HepG2 (cell line): ENCODE results near the gene CCL16. TPM values are rescaled to one million over a fixed set of nuclear protein-coding genes. Genes with fewer than 3 reads are reported as not detected.

ENCODE experiments used
- CBX2 ChIP-seq, 2 experiments: fragments of 200-600 bp in 1 of 2; sonication (generic); formaldehyde crosslinking in 1 of 2; IDR thresholded peaks; 2 replicates each; pipeline versions ENCODE4 v1.7.0 to v1.8.1; 2018 to 2022; ENCODE audit warnings: low read depth in 2 of 2, low read length in 1 of 2, mild to moderate bottlenecking in 1 of 2, missing genetic modification reagents in 1 of 2
- DMAP1 ChIP-seq: IDR thresholded peaks from 2 replicates; pipeline ENCODE4 v1.6.1; 2016
- DNMT3B ChIP-seq: conservative IDR thresholded peaks from 2 replicates; pipeline ENCODE4 v1.6.1; 2016; ENCODE audit warnings: missing biosample characterization, control low read depth
- GRHL1 ChIP-seq: sonication (generic); formaldehyde crosslinking; conservative IDR thresholded peaks from 2 replicates; pipeline ENCODE4 v1.8.0; 2022; ENCODE audit warnings: missing genetic modification reagents
- HDAC1 ChIP-seq: sonication (generic); formaldehyde crosslinking; IDR thresholded peaks from 2 replicates; pipeline ENCODE4 v1.5.1; 2020; ENCODE audit warnings: mild to moderate bottlenecking, missing genetic modification reagents
- KDM5A ChIP-seq: fragments of 200-600 bp; sonication (generic); IDR thresholded peaks from 2 replicates; pipeline ENCODE4 v1.7.0; 2018; ENCODE audit warnings: antibody characterized with exemption, mild to moderate bottlenecking, low read length, borderline replicate concordance
- PRDM4 ChIP-seq: sonication (generic); formaldehyde crosslinking; IDR thresholded peaks from 2 replicates; pipeline ENCODE4 v1.9.0; 2021; ENCODE audit warnings: missing genetic modification reagents, borderline replicate concordance
- SNAPC5 ChIP-seq: sonication (generic); formaldehyde crosslinking; IDR thresholded peaks from 2 replicates; pipeline ENCODE4 v1.8.1; 2023; ENCODE audit warnings: mild to moderate bottlenecking, missing genetic modification reagents, borderline replicate concordance
- WIZ ChIP-seq: sonication (generic); formaldehyde crosslinking; IDR thresholded peaks from 2 replicates; pipeline ENCODE4 v1.5.1; 2020; ENCODE audit warnings: mild to moderate bottlenecking, missing genetic modification reagents
- ZEB1 ChIP-seq: IDR thresholded peaks from 2 replicates; pipeline ENCODE4 v1.6.1; 2012; ENCODE audit warnings: mild to moderate bottlenecking, low read depth, inconsistent platforms; ENCODE audit not compliant: insufficient replicate concordance
- ZHX1 ChIP-seq: sonication (generic); formaldehyde crosslinking; IDR thresholded peaks from 2 replicates; pipeline ENCODE4 v1.8.1; 2022; ENCODE audit warnings: low read depth, mild to moderate bottlenecking, missing genetic modification reagents
- ZNF318 ChIP-seq: sonication (generic); formaldehyde crosslinking; IDR thresholded peaks from 2 replicates; pipeline ENCODE4 v1.4.0; 2020; ENCODE audit warnings: mild to moderate bottlenecking, missing genetic modification reagents
- ZNF552 ChIP-seq: sonication (generic); formaldehyde crosslinking; IDR thresholded peaks from 2 replicates; pipeline ENCODE4 v1.9.0; 2022; ENCODE audit warnings: missing genetic modification reagents, mild to moderate bottlenecking, borderline replicate concordance
- ZNF788 ChIP-seq: sonication (generic); formaldehyde crosslinking; IDR thresholded peaks from 2 replicates; pipeline ENCODE4 v1.5.0; 2020; ENCODE audit warnings: mild to moderate bottlenecking, missing genetic modification reagents, borderline replicate concordance
- polyA plus RNA-seq, 8 experiments: library from polyadenylated mRNA; depleted of rRNA in 3 of 8; stranded (reverse) in 7 of 8; unstranded in 1 of 8; fragments of >200 nt; fragmentation: Illumina TruSeq in 4 of 8; extraction: Trizol in 4 of 8; gene quantifications; 2 replicates each; pipeline versions ENCODE4 v1.2.1 to v1.2.3, GENCODE V29; 2011 to 2016; ENCODE audit warnings: low read depth in 4 of 8, missing spikeins in 1 of 8, mixed read lengths in 1 of 8; ENCODE audit not compliant: insufficient read depth in 1 of 8
- total RNA-seq, 5 experiments: library from RNA; depleted of rRNA; stranded (reverse); fragments of >200 nt; fragmentation: Illumina TruSeq; extraction: Trizol; gene quantifications; 2 replicates each; pipeline ENCODE4 v1.2.3, GENCODE V29; 2016; ENCODE audit warnings: low read depth in 1 of 5

CCL16 gene
- total and polyA plus RNA-seq, 2 of the 13 experiments (the other 11 are each of a cell fraction or from before 2014, with no cell fraction given), result 2.0 to 14.7 TPM

- TF ChIP-seq ZNF318 (CRISPR knock-in tag) (no peak), WIZ (no peak), CBX2 (IDR thresholded peaks at IDR 0.05; ENCODE audit: low read depth, low read length) (no peak), CBX2 (CRISPR knock-in tag; IDR thresholded peaks at IDR 0.05; ENCODE audit: low read depth) (no peak), GRHL1 (CRISPR knock-in tag) (no peak), SNAPC5 (no peak), DNMT3B (no peak), PRDM4 (CRISPR knock-in tag) (no peak), ZNF552 (CRISPR knock-in tag) (no peak), ZEB1 (no peak), HDAC1 (CRISPR knock-in tag) (peak; percentile 50; the same call in 1 of the 2 replicates), ZNF788 (CRISPR knock-in tag) (no peak), DMAP1 (no peak), KDM5A (no peak), ZHX1 (CRISPR knock-in tag) (no peak)
Measured at GRCh38 chr17:35981908-35982330, 622 bp upstream of the CCL16 start (continued).
